HEK293T (cell line): ENCODE results near the gene ZNF134.

ENCODE experiments used
- CTCF ChIA-PET: fragments of 350-600 bp; formaldehyde crosslinking; extraction: SDS; loops from one replicate; lab custom pipeline; 2021; ENCODE audit warnings: antibody characterized with exemption, inconsistent platforms; lab: Yijun Ruan, JAX
- POLR2A ChIA-PET: fragments of 350-600 bp; formaldehyde crosslinking; extraction: SDS; loops from one replicate; lab custom pipeline; 2020; ENCODE audit warnings: antibody characterized with exemption, inconsistent platforms; lab: Yijun Ruan, JAX
- DNase-seq: peaks from one replicate; pipeline ENCODE4 v3.0.0; 2012; ENCODE audit warnings: mixed read lengths; ENCODE audit errors: extremely low spot score
- ARNT ChIP-seq: fragments of 450-650 bp; IDR thresholded peaks from 2 replicates; pipeline ENCODE4 v1.6.1; 2017; ENCODE audit warnings: mild to moderate bottlenecking
- BHLHE40 ChIP-seq: fragments of 450-650 bp; IDR thresholded peaks from 2 replicates; pipeline ENCODE4 v1.6.1; 2016; ENCODE audit warnings: mild to moderate bottlenecking, moderate library complexity, borderline replicate concordance
- CTBP1 ChIP-seq: fragments of 450-650 bp; IDR thresholded peaks from 2 replicates; pipeline ENCODE4 v1.6.1; 2016; ENCODE audit warnings: borderline replicate concordance
- ELF4 ChIP-seq: fragments of 450-650 bp; IDR thresholded peaks from 2 replicates; pipeline ENCODE4 v1.6.1; 2017; ENCODE audit warnings: antibody characterized with exemption
- FOXA1 ChIP-seq: fragments of 450-650 bp; IDR thresholded peaks from 2 replicates; pipeline ENCODE4 v1.6.1; 2016; ENCODE audit warnings: mild to moderate bottlenecking
- FOXK2 ChIP-seq: fragments of 450-650 bp; IDR thresholded peaks from 2 replicates; pipeline ENCODE4 v1.6.1; 2016; ENCODE audit warnings: mild to moderate bottlenecking
- FOXM1 ChIP-seq: fragments of 450-650 bp; IDR thresholded peaks from 2 replicates; pipeline ENCODE4 v1.6.1; 2017; ENCODE audit warnings: mild to moderate bottlenecking, borderline replicate concordance
- HDGF ChIP-seq: fragments of 450-650 bp; IDR thresholded peaks from 2 replicates; pipeline ENCODE4 v1.6.1; 2017; ENCODE audit warnings: antibody characterized with exemption, borderline replicate concordance
- L3MBTL2 ChIP-seq: fragments of 450-650 bp; conservative IDR thresholded peaks from 2 replicates; pipeline ENCODE4 v1.6.1; 2016; ENCODE audit warnings: mild to moderate bottlenecking
- LEF1 ChIP-seq: fragments of 450-650 bp; IDR thresholded peaks from 2 replicates; pipeline ENCODE4 v1.6.1; 2017; ENCODE audit warnings: mild to moderate bottlenecking, borderline replicate concordance
- NFRKB ChIP-seq: fragments of 450-650 bp; IDR thresholded peaks from 2 replicates; pipeline ENCODE4 v1.6.1; 2016; ENCODE audit warnings: mild to moderate bottlenecking, moderate library complexity
- SP1 ChIP-seq: fragments of 450-650 bp; IDR thresholded peaks from 2 replicates; pipeline ENCODE4 v1.6.1; 2017
- SUZ12 ChIP-seq: fragments of 450-650 bp; IDR thresholded peaks from 2 replicates; pipeline ENCODE4 v1.6.1; 2016; ENCODE audit warnings: mild to moderate bottlenecking
- TARDBP ChIP-seq: fragments of 450-650 bp; IDR thresholded peaks from 2 replicates; pipeline ENCODE4 v1.6.1; 2016
- ZNF384 ChIP-seq: fragments of 450-650 bp; IDR thresholded peaks from 2 replicates; pipeline ENCODE4 v1.6.1; 2016
- TF ChIP-seq, protein P1 (sequence below): fragments of 450-650 bp; IDR thresholded peaks from 2 replicates; pipeline ENCODE4 v1.6.1; 2016

ZNF134 gene

GRCh38 chr19:57633832-57634131 lies 19.7 kb downstream of the ZNF134 start:
- POLR2A ChIA-PET = interaction anchor here (1.2 kb wide), 1 partner anchor 20 kb away, joined by 5 read pairs; the partner anchor contains the start of gene ZNF134

DNA sequence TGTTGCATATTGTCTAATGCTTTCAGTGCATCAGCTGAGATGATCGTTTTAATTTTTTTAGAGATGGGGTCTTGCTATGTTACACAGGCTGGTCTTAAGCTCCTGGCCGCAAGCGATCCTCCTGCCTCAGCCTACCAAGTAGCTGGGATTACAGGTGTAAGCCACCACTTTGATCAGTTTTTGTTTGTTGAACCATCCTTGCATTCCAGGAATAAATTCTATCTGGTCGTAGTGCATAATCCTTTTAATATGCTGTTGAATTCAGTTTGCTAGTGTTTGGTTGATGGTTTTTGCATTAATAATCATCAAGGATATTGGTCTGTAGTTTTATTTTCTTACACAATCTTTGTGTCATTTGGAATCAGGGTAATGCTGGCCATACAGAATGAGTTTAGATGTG lies 23.3 kb downstream of the ZNF134 start:
- DNase-seq = no peak
- TF ChIP-seq L3MBTL2 = no peak
- ChIA-PET CTCF (no interaction called here), POLR2A (no interaction called here)

More at GRCh38 chr19:57633832-57634131, 19.7 kb downstream of the ZNF134 start:
- CTCF ChIA-PET = no interaction called here
- DNase-seq = no peak
- no peak for TF ChIP-seq ELF4
- no peak for TF ChIP-seq FOXK2
- no peak for TF ChIP-seq TARDBP
- TF ChIP-seq FOXA1 = no peak
- TF ChIP-seq CTBP1 = no peak
- TF ChIP-seq ARNT = no peak
- TF ChIP-seq SUZ12 = no peak
- no peak for TF ChIP-seq BHLHE40
- TF ChIP-seq, protein P1, sequence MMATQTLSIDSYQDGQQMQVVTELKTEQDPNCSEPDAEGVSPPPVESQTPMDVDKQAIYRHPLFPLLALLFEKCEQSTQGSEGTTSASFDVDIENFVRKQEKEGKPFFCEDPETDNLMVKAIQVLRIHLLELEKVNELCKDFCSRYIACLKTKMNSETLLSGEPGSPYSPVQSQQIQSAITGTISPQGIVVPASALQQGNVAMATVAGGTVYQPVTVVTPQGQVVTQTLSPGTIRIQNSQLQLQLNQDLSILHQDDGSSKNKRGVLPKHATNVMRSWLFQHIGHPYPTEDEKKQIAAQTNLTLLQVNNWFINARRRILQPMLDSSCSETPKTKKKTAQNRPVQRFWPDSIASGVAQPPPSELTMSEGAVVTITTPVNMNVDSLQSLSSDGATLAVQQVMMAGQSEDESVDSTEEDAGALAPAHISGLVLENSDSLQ = no peak
- TF ChIP-seq LEF1 = no peak
- no peak for TF ChIP-seq L3MBTL2
- no peak for TF ChIP-seq ZNF384
- TF ChIP-seq SP1 = no peak
- TF ChIP-seq FOXM1 = no peak
- no peak for TF ChIP-seq HDGF

DNA sequence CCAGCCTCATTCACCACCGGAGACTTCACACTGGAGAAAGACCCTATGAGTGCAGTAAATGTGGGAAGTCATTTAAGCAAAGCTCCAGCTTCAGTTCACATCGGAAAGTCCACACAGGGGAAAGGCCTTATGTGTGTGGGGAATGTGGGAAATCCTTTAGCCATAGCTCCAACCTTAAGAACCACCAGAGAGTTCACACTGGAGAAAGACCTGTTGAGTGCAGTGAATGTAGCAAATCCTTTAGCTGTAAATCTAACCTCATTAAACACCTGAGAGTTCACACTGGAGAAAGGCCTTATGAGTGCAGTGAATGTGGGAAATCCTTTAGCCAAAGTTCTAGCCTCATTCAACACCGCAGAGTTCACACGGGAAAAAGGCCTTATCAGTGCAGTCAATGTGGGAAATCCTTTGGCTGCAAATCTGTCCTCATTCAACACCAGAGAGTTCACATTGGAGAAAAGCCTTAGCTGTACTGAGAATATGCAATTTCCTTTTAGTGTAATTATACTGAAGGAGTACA lies 27.7 kb downstream of the ZNF134 start:
- no peak for DNase-seq

DNA sequence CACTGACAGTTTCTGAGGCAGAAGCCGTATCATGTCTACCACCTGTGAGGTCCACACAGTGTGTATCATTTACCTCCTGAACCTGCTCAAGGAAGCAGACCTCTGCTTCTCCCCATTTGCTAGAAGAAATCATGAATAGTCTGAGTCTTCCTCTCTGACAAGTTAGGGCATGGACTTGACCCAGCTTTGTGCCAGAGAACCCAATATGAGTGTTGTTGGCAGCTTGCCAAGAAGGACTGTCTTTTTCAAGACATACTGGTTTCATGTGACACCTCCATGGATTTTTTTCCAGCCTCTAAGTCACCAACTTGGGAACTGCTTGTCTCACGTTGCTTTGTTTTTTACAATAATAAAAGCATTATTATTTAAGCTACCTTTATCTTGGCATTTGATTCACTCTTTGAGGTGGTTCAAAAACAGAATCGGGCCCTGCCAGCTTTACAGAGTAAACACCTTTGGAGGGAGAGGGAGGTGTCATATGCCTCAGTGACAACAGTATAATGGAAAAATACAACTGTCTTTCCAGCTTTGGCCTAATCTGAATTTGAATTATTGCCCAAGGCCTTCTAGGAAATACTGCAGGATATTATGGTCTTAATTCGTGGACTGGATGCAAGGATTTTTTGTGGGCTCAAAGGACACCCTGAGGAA lies 28.5 kb downstream of the ZNF134 start:
- ChIA-PET POLR2A (no interaction called here), CTCF (no interaction called here)
- TF ChIP-seq HDGF (no peak), ARNT (no peak), ZNF384 (no peak), BHLHE40 (no peak), TARDBP (no peak), SP1 (no peak), NFRKB (no peak), FOXM1 (no peak)
- TF ChIP-seq, protein P1 = no peak
- no peak for DNase-seq

More for the DNA sequence above, 27.7 kb downstream of the ZNF134 start:
- ChIA-PET POLR2A (no interaction called here), CTCF (no interaction called here)
- no peak for TF ChIP-seq ZNF384
- TF ChIP-seq SUZ12 = no peak
- TF ChIP-seq ELF4 = no peak
- TF ChIP-seq LEF1 = no peak
- TF ChIP-seq L3MBTL2 = no peak
- no peak for TF ChIP-seq FOXK2
- TF ChIP-seq CTBP1 = no peak
- TF ChIP-seq NFRKB = no peak
- TF ChIP-seq BHLHE40 = no peak
- no peak for TF ChIP-seq FOXM1
- no peak for TF ChIP-seq TARDBP
- no peak for TF ChIP-seq HDGF
- TF ChIP-seq, protein P1 = no peak
- TF ChIP-seq FOXA1 = no peak
- TF ChIP-seq SP1 = no peak
- no peak for TF ChIP-seq ARNT

DNA sequence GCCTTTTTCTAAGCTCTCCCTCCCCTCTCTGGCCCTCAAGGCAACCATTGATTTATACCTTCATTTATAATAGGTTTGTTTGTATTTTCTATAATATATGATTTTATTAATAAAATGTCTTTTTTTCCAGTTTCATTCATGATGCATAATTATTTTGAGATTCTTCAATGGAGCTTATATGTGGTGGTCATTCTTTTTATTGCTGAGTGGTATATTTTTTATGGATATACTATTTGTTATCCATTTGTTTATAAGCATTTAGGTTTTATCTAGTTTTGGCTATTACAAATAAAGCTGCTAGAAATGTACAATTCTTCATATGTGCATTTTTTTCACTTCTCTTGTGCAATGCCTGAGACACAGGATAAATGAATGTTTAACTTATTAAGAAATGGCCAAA lies 29.7 kb downstream of the ZNF134 start:
- POLR2A ChIA-PET = no interaction called here
- no peak for DNase-seq
- CTCF ChIA-PET = no interaction called here
- TF ChIP-seq BHLHE40 (no peak), ARNT (no peak)

- DNase-seq = no peak
- CTCF ChIA-PET = no interaction called here
- POLR2A ChIA-PET = no interaction called here
- TF ChIP-seq TARDBP = no peak
- TF ChIP-seq CTBP1 = no peak
- TF ChIP-seq HDGF = no peak
- TF ChIP-seq FOXK2 = no peak
- TF ChIP-seq ELF4 = no peak
- no peak for TF ChIP-seq LEF1
These were observed 34.4 kb downstream of the ZNF134 start for GRCh38 chr19:57648331-57649003.
